NCI-H2171 treated with DMSO at 0.1 percent for 48 hours (cell line): ENCODE data around the gene TNFRSF19.

Source experiments
- DNase-seq: peaks from one replicate; lab custom pipeline; 2025; lab: John Stamatoyannopoulos, UW

The TNFRSF19 gene

GRCh38 chr13:23628765-23629565, 58.8 kb downstream of the TNFRSF19 start:
- DNase-seq: no peak

GRCh38 chr13:23629566-23630272, 59.5 kb downstream of the TNFRSF19 start:
- no peak for DNase-seq

GRCh38 chr13:23630349-23631093, 60.3 kb downstream of the TNFRSF19 start:
- no peak for DNase-seq

GRCh38 chr13:23631311-23632047, 61.3 kb downstream of the TNFRSF19 start:
- no peak for DNase-seq

GRCh38 chr13:23632048-23632582, 61.9 kb downstream of the TNFRSF19 start:
- DNase-seq: no peak

- no peak for DNase-seq
Observed at GRCh38 chr13:23632741-23633140, 62.5 kb downstream of the TNFRSF19 start.

GRCh38 chr13:23634897-23635296, 64.7 kb downstream of the TNFRSF19 start:
- DNase-seq: no peak

GRCh38 chr13:23636360-23636759, 66.1 kb downstream of the TNFRSF19 start:
- DNase-seq: no peak

- peak; percentile 63 for DNase-seq
Observed at GRCh38 chr13:23637829-23638228, 67.6 kb downstream of the TNFRSF19 start.

- DNase-seq: no peak
Observed at GRCh38 chr13:23639674-23640073, 69.5 kb downstream of the TNFRSF19 start.

GRCh38 chr13:23642110-23642509, 71.9 kb downstream of the TNFRSF19 start:
- DNase-seq: no peak

GRCh38 chr13:23643338-23644125, 73.3 kb downstream of the TNFRSF19 start:
- no peak for DNase-seq

- no peak for DNase-seq
Observed at GRCh38 chr13:23644126-23644419, 73.9 kb downstream of the TNFRSF19 start.

GRCh38 chr13:23644527-23645138, 74.4 kb downstream of the TNFRSF19 start:
- DNase-seq: no peak

- DNase-seq: peak; percentile 1
Observed at GRCh38 chr13:23645851-23646250, 75.6 kb downstream of the TNFRSF19 start.

- no peak for DNase-seq
Observed at GRCh38 chr13:23651439-23651838, 81.2 kb downstream of the TNFRSF19 start.

- no peak for DNase-seq
Observed at GRCh38 chr13:23651887-23652286, 81.7 kb downstream of the TNFRSF19 start.

GRCh38 chr13:23652909-23653726, 82.9 kb downstream of the TNFRSF19 start:
- no peak for DNase-seq
